IMR-90 (cell line): ENCODE data around the gene HMCN1. TPM values are rescaled to one million over a fixed set of nuclear protein-coding genes. Genes with fewer than 3 reads are reported as not detected.

ENCODE experiments used
- ATAC-seq: fragments of 200-7000 bp; cut with Tn5 transposase; 2 replicates; pipeline ENCODE4 v1.9.1; 2020; ENCODE audit warnings: low read depth, mild to moderate bottlenecking, moderate library complexity
- BruUV-seq: library from RNA; stranded (reverse); fragments of 400-500 nt; replicated peaks from 2 replicates; lab custom pipeline; 2021; lab: Mats Ljungman, UMichigan
- CTCF ChIA-PET: fragments of 300-600 bp; formaldehyde crosslinking; extraction: SDS; loops from one replicate; lab custom pipeline; 2021; ENCODE audit warnings: antibody characterized with exemption; lab: Yijun Ruan, JAX
- POLR2A ChIA-PET: fragments of 300-600 bp; sonication (Branson Sonifier 250); formaldehyde crosslinking; loops from one replicate; lab custom pipeline; 2022; ENCODE audit warnings: antibody characterized with exemption; ENCODE audit not compliant: unreplicated experiment; lab: Charles Lee
- DNase-seq: peaks from one replicate; pipeline ENCODE4 v3.0.0; 2013
- H2AFZ ChIP-seq: replicated peaks from 2 replicates; pipeline ENCODE3; 2013; ENCODE audit warnings: low read length, mild to moderate bottlenecking; ENCODE audit not compliant: poor library complexity
- H2AK5ac ChIP-seq: 2 replicates; pipeline ENCODE4 v1.6.1; 2013; ENCODE audit warnings: low read depth, low read length, inconsistent platforms
- H2AK9ac ChIP-seq: replicated peaks from 2 replicates; pipeline ENCODE3; 2013; ENCODE audit warnings: mild to moderate bottlenecking, low read depth, low read length, moderate library complexity; ENCODE audit not compliant: poor library complexity
- H2BK120ac ChIP-seq: 2 replicates; pipeline ENCODE4 v1.6.1; 2013; ENCODE audit warnings: low read depth, low read length, inconsistent platforms
- H2BK15ac ChIP-seq: 3 replicates; pipeline ENCODE4 v1.6.1; 2013; ENCODE audit warnings: low read depth, low read length, inconsistent platforms
- H2BK20ac ChIP-seq: 2 replicates; pipeline ENCODE4 v1.6.1; 2013; ENCODE audit warnings: low read depth, mild to moderate bottlenecking, inconsistent platforms, low read length, moderate library complexity
- H2BK5ac ChIP-seq: 2 replicates; pipeline ENCODE4 v1.6.1; 2013; ENCODE audit warnings: mild to moderate bottlenecking, low read depth, low read length, inconsistent platforms; ENCODE audit not compliant: poor library complexity, severe bottlenecking
- H3K14ac ChIP-seq: replicated peaks from 2 replicates; pipeline ENCODE4 v1.6.1; 2013; ENCODE audit warnings: low read depth, low read length, inconsistent platforms
- H3K18ac ChIP-seq: 2 replicates; pipeline ENCODE4 v1.6.1; 2013; ENCODE audit warnings: low read depth, low read length, control low read depth
- H3K23ac ChIP-seq: 2 replicates; pipeline ENCODE4 v1.6.1; 2013; ENCODE audit warnings: low read depth, low read length, inconsistent platforms
- H3K27ac ChIP-seq: 2 replicates; pipeline ENCODE4 v1.5.1; 2013; ENCODE audit warnings: mild to moderate bottlenecking, control low read depth, low read length; ENCODE audit not compliant: insufficient read depth
- H3K27me3 ChIP-seq: 2 replicates; pipeline ENCODE4 v1.6.1; 2013; ENCODE audit warnings: low read length; ENCODE audit not compliant: control insufficient read depth, insufficient read depth
- H3K36me3 ChIP-seq: 2 replicates; pipeline ENCODE4 v1.6.1; 2013; ENCODE audit warnings: low read length, mixed read lengths; ENCODE audit not compliant: control insufficient read depth, insufficient read depth
- H3K4ac ChIP-seq: 2 replicates; pipeline ENCODE4 v1.6.1; 2013; ENCODE audit warnings: low read depth, low read length, inconsistent platforms
- H3K4me1 ChIP-seq: 2 replicates; pipeline ENCODE4 v1.6.1; 2013; ENCODE audit warnings: low read length, mixed read lengths; ENCODE audit not compliant: control insufficient read depth, insufficient read depth
- H3K4me2 ChIP-seq: 2 replicates; pipeline ENCODE4 v1.6.1; 2013; ENCODE audit warnings: low read depth, mild to moderate bottlenecking, control low read depth, low read length, moderate library complexity
- H3K4me3 ChIP-seq: 2 replicates; pipeline ENCODE4 v1.5.1; 2013; ENCODE audit warnings: low read depth, mild to moderate bottlenecking, control low read depth, low read length, moderate library complexity; ENCODE audit not compliant: insufficient read depth
- H3K56ac ChIP-seq: 2 replicates; pipeline ENCODE4 v1.6.1; 2013; ENCODE audit warnings: low read length, inconsistent platforms; ENCODE audit not compliant: insufficient read depth; ENCODE audit errors: extremely low read depth
- H3K79me1 ChIP-seq, 2 experiments: 2 replicates each; pipeline ENCODE4 v1.6.1; 2013; ENCODE audit warnings: low read length in 2 of 2, inconsistent platforms in 1 of 2, low read depth in 1 of 2
- H3K9ac ChIP-seq: 2 replicates; pipeline ENCODE4 v1.6.1; 2013; ENCODE audit warnings: low read depth, low read length, control low read depth
- H3K9me1 ChIP-seq: 2 replicates; pipeline ENCODE4 v1.6.1; 2013; ENCODE audit warnings: low read length, inconsistent platforms; ENCODE audit not compliant: insufficient read depth
- H3K9me3 ChIP-seq: 2 replicates; pipeline ENCODE4 v1.6.1; 2013; ENCODE audit warnings: low read length; ENCODE audit not compliant: control insufficient read depth, insufficient read depth
- H4K20me1 ChIP-seq: 2 replicates; pipeline ENCODE4 v1.6.1; 2013; ENCODE audit warnings: low read length, inconsistent platforms; ENCODE audit not compliant: insufficient read depth
- H4K5ac ChIP-seq: 2 replicates; pipeline ENCODE4 v1.6.1; 2013; ENCODE audit warnings: mild to moderate bottlenecking, low read depth, low read length, control low read depth
- H4K8ac ChIP-seq, 2 experiments: 2 replicates each; pipeline ENCODE4 v1.6.1; 2013; ENCODE audit warnings: low read depth in 2 of 2, low read length in 2 of 2, control low read depth in 1 of 2, inconsistent platforms in 1 of 2
- H4K91ac ChIP-seq: 2 replicates; pipeline ENCODE4 v1.6.1; 2013; ENCODE audit warnings: low read depth, low read length, inconsistent platforms; ENCODE audit not compliant: insufficient read depth
- BHLHE40 ChIP-seq: fragments of 150-350 bp; IDR thresholded peaks from 2 replicates; pipeline ENCODE4 v1.6.1; 2016; ENCODE audit warnings: mild to moderate bottlenecking, low read depth, low read length
- CEBPB ChIP-seq: IDR thresholded peaks from 2 replicates; pipeline ENCODE4 v1.6.1; 2012; ENCODE audit warnings: low read depth, low read length, improper control_type of control experiment
- CHD1 ChIP-seq: IDR thresholded peaks from 2 replicates; pipeline ENCODE4 v1.6.1; 2012; ENCODE audit warnings: low read depth, low read length, improper control_type of control experiment
- CTCF ChIP-seq: conservative IDR thresholded peaks from 2 replicates; pipeline ENCODE4 v1.5.1; 2012; ENCODE audit warnings: mild to moderate bottlenecking, low read depth, low read length, improper control_type of control experiment
- FOS ChIP-seq: fragments of 150-350 bp; IDR thresholded peaks from 2 replicates; pipeline ENCODE4 v1.6.1; 2016; ENCODE audit warnings: low read depth, low read length
- MAFK ChIP-seq: IDR thresholded peaks from 2 replicates; pipeline ENCODE4 v1.6.1; 2012; ENCODE audit warnings: low read depth, low read length, improper control_type of control experiment
- MAZ ChIP-seq: IDR thresholded peaks from 2 replicates; pipeline ENCODE4 v1.6.1; 2012; ENCODE audit warnings: low read depth, mild to moderate bottlenecking, low read length, improper control_type of control experiment, moderate library complexity, borderline replicate concordance
- MXI1 ChIP-seq: IDR thresholded peaks from 2 replicates; pipeline ENCODE4 v1.6.1; 2012; ENCODE audit warnings: low read depth, mild to moderate bottlenecking, low read length, moderate library complexity, borderline replicate concordance
- NFE2L2 ChIP-seq: fragments of 150-350 bp; IDR thresholded peaks from 2 replicates; pipeline ENCODE4 v1.6.1; 2016; ENCODE audit warnings: low read depth, mild to moderate bottlenecking, low read length
- POLR2A ChIP-seq: IDR thresholded peaks from 2 replicates; pipeline ENCODE4 v1.6.1; 2012; ENCODE audit warnings: mild to moderate bottlenecking, low read depth, low read length
- RAD21 ChIP-seq: IDR thresholded peaks from 2 replicates; pipeline ENCODE4 v1.6.1; 2012; ENCODE audit warnings: low read length, improper control_type of control experiment
- RCOR1 ChIP-seq: IDR thresholded peaks from 2 replicates; pipeline ENCODE4 v1.6.1; 2012; ENCODE audit warnings: mild to moderate bottlenecking, low read length, improper control_type of control experiment; ENCODE audit not compliant: insufficient replicate concordance
- RFX5 ChIP-seq: IDR thresholded peaks from 2 replicates; pipeline ENCODE4 v1.8.0; 2012; ENCODE audit warnings: low read depth, mild to moderate bottlenecking, low read length, moderate library complexity
- SMC3 ChIP-seq: fragments of 150-350 bp; IDR thresholded peaks from 2 replicates; pipeline ENCODE4 v1.6.1; 2016; ENCODE audit warnings: low read depth, mild to moderate bottlenecking, antibody characterized with exemption, low read length, moderate library complexity
- USF2 ChIP-seq: fragments of 150-350 bp; IDR thresholded peaks from 2 replicates; pipeline ENCODE4 v1.6.1; 2017; ENCODE audit warnings: mild to moderate bottlenecking, antibody characterized with exemption, low read length, low read depth
- WGBS, 2 experiments: methylation state at CpG; one replicate each; pipeline versions ENCODE4 v1.1.5 to v1.1.7; 2013; ENCODE audit warnings: missing lambda C conversion rate in 2 of 2; ENCODE audit not compliant: insufficient read length in 1 of 2; ENCODE audit errors: extremely low coverage in 2 of 2; 5-methylcytosine and 5-hydroxymethylcytosine counted together
- dilution Hi-C: fragments of 300-500 bp; cut with HindIII; formaldehyde crosslinking; loops from one replicate; pipeline ENCODE4 v1.14.3; 2018; ENCODE audit warnings: low sequenced_read_pairs; ENCODE audit not compliant: unreplicated experiment
- in situ Hi-C: fragments of 300-500 bp; cut with MboI; formaldehyde crosslinking; loops from 3 replicates; pipeline ENCODE4 v1.14.3; 2019; ENCODE audit warnings: low sequenced_read_pairs, inconsistent platforms, mixed read lengths
- intact Hi-C: fragments of 100-400 bp; cut with micrococcal nuclease; formaldehyde crosslinking; loops from 2 replicates; pipeline ENCODE4 v1.10.0; 2022
- polyA plus RNA-seq, 3 experiments: library from polyadenylated mRNA; depleted of rRNA; stranded (reverse); fragments of >200 nt; gene quantifications; 2 replicates each; pipeline ENCODE4 v1.2.3, GENCODE V29; 2012; ENCODE audit warnings: low replicate concordance in 1 of 3
- total RNA-seq: library from RNA; depleted of rRNA; stranded (reverse); fragments of >200 nt; gene quantifications from 2 replicates; pipeline ENCODE4 v1.2.3, GENCODE V29; 2012
- TF ChIP-seq, protein P1 (sequence below): fragments of 150-350 bp; IDR thresholded peaks from 2 replicates; pipeline ENCODE4 v1.6.1; 2016; ENCODE audit warnings: low read depth, mild to moderate bottlenecking, low read length, moderate library complexity, borderline replicate concordance

The HMCN1 gene
- total and polyA plus RNA-seq, 2 of the 4 experiments (the other 2 are of a cell fraction): 6.1 to 11.7 TPM

- CTCF ChIA-PET: no interaction called here
- Histone ChIP-seq H2BK120ac (peak overlapping the region; percentile 73; the same call in 1 of the 2 replicates), H3K18ac (no peak overlapping the region; the same call in 1 of the 2 replicates), H3K14ac (no peak overlapping the region; the same call in 1 of the 2 replicates), H3K79me1 (no peaks in the 10 kb centered on the region), H2AFZ (no peak overlapping the region), H3K4ac (peak overlapping the region; percentile 31; the same call in 1 of the 2 replicates), H3K4me2 (no peak overlapping the region), H3K9me3 (no peaks in the 10 kb centered on the region), H4K5ac (no peak overlapping the region), H2BK5ac (no peak overlapping the region), H3K36me3 (no peaks in the 10 kb centered on the region), H2AK5ac (no peak overlapping the region), H3K4me1 (peaks cover 4% of the 10 kb centered on the region; the same call in 1 of the 2 replicates), H2BK15ac (no peak overlapping the region), H3K27ac (no peak overlapping the region), H3K9ac (no peak overlapping the region), H4K20me1 (no peaks in the 10 kb centered on the region), H3K9me1 (no peaks in the 10 kb centered on the region; the same call in 1 of the 2 replicates), H3K27me3 (no peaks in the 10 kb centered on the region), H3K23ac (no peak overlapping the region), H3K56ac (no peak overlapping the region), H2AK9ac (no peak overlapping the region), H4K91ac (peak overlapping the region; percentile 38; the same call in 1 of the 2 replicates), H3K4me3 (no peak overlapping the region), H2BK20ac (no peak overlapping the region), H4K8ac (no peak overlapping the region)
- ATAC-seq (no peak), DNase-seq (no peak)
- TF ChIP-seq MXI1 (no peak), SMC3 (no peak), MAFK (no peak), CEBPB (no peak), RAD21 (no peak), RFX5 (no peak), RCOR1 (no peak), CHD1 (no peak), MAZ (no peak), CTCF (no peak), BHLHE40 (no peak), FOS (no peak), POLR2A (no peak), USF2 (no peak), NFE2L2 (no peak)
- TF ChIP-seq, protein P1, sequence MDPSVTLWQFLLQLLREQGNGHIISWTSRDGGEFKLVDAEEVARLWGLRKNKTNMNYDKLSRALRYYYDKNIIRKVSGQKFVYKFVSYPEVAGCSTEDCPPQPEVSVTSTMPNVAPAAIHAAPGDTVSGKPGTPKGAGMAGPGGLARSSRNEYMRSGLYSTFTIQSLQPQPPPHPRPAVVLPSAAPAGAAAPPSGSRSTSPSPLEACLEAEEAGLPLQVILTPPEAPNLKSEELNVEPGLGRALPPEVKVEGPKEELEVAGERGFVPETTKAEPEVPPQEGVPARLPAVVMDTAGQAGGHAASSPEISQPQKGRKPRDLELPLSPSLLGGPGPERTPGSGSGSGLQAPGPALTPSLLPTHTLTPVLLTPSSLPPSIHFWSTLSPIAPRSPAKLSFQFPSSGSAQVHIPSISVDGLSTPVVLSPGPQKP: no peak
- dilution Hi-C loops (no loop called here), intact Hi-C loops (loop anchor here (10.0 kb wide), 1 partner anchor 153 kb away; no protein-coding TSS in a partner anchor), in situ Hi-C loops (no loop called here)
- POLR2A ChIA-PET: no interaction called here
- no CpG with 5 or more reads among the region's 3 CpGs for WGBS, 2 experiments
- no TSS peak for BruUV-seq
Measured at GRCh38 chr1:186152227-186152619, 418.0 kb downstream of the HMCN1 start.
